ENCODE data around the gene COL5A1. TPM values are rescaled to one million over a fixed set of nuclear protein-coding genes. Genes with fewer than 3 reads are reported as not detected.

COL5A1 gene
- total RNA-seq, 1 experiment from 2014 or later = not detected

DNA sequence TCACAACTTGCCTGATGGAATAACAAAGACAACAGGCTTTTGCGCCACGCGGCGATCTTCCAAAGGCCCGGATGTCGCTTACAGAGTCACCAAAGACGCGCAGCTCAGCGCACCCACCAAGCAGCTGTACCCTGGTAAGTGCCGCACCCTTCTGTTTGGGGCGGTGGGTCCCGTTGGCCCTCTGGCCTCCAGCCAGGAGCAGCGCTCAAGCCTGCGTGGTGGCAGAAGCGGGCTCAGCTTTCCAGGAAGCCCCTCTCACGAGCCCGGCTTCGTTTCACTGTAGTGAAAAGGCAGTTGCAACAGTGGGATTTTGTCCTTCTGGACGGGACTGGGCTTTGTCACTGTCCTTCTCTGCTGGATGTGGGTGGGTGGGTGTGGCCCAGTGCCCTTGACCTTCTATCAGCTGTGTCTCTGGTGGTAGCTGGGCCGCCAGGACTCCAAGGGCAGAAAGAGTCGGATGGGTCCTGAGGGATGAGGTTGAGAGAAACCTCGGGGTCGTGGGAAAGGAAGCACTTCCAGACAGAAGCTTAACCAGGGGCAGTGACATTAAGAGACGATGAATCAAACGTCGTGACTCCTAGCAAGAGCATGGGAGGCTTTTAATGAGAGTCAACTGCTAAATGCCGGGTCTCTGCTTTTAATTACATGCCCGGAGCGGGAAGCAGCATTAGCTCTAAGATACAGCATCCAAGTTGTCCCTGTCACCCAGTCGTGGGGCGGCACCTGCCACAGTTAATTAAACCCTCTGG lies 49.5 kb downstream of the COL5A1 start:
- BruUV-seq (replicated peaks) = no TSS peak
- Mint-ChIP-seq H3K36me3 (ENCODE audit: insufficient read depth, unreplicated experiment) (no peaks in the 10 kb centered on the region), H3K27me3 (ENCODE audit: insufficient read depth, unreplicated experiment) (peaks cover 19% of the 10 kb centered on the region), H3K4me3 (ENCODE audit: unreplicated experiment) (no peak overlapping the region), H3K9me3 (ENCODE audit: unreplicated experiment) (no peaks in the 10 kb centered on the region), H3K27ac (ENCODE audit: low read depth, unreplicated experiment) (no peak overlapping the region), H3K4me1 (ENCODE audit: insufficient read depth, unreplicated experiment) (no peaks in the 10 kb centered on the region)
- TF ChIP-seq, protein P1, sequence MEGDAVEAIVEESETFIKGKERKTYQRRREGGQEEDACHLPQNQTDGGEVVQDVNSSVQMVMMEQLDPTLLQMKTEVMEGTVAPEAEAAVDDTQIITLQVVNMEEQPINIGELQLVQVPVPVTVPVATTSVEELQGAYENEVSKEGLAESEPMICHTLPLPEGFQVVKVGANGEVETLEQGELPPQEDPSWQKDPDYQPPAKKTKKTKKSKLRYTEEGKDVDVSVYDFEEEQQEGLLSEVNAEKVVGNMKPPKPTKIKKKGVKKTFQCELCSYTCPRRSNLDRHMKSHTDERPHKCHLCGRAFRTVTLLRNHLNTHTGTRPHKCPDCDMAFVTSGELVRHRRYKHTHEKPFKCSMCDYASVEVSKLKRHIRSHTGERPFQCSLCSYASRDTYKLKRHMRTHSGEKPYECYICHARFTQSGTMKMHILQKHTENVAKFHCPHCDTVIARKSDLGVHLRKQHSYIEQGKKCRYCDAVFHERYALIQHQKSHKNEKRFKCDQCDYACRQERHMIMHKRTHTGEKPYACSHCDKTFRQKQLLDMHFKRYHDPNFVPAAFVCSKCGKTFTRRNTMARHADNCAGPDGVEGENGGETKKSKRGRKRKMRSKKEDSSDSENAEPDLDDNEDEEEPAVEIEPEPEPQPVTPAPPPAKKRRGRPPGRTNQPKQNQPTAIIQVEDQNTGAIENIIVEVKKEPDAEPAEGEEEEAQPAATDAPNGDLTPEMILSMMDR (IDR thresholded peaks at IDR 0.05; ENCODE audit: unreplicated experiment) = no peak
- no peak for DNase-seq (ENCODE audit: unreplicated experiment)
- intact Hi-C loops (cut with micrococcal nuclease) = no loop called here
- CTCF ChIA-PET = interaction anchor here (0.6 to 1.8 kb wide), 7 partner anchors 12 to 722 kb away, joined by 3 to 6 read pairs (median 3); no protein-coding TSS in a partner anchor
- POLR2A ChIA-PET = interaction anchor here (0.6 kb wide), 1 partner anchor 76 kb away, joined by 3 read pairs; no protein-coding TSS in a partner anchor

DNA sequence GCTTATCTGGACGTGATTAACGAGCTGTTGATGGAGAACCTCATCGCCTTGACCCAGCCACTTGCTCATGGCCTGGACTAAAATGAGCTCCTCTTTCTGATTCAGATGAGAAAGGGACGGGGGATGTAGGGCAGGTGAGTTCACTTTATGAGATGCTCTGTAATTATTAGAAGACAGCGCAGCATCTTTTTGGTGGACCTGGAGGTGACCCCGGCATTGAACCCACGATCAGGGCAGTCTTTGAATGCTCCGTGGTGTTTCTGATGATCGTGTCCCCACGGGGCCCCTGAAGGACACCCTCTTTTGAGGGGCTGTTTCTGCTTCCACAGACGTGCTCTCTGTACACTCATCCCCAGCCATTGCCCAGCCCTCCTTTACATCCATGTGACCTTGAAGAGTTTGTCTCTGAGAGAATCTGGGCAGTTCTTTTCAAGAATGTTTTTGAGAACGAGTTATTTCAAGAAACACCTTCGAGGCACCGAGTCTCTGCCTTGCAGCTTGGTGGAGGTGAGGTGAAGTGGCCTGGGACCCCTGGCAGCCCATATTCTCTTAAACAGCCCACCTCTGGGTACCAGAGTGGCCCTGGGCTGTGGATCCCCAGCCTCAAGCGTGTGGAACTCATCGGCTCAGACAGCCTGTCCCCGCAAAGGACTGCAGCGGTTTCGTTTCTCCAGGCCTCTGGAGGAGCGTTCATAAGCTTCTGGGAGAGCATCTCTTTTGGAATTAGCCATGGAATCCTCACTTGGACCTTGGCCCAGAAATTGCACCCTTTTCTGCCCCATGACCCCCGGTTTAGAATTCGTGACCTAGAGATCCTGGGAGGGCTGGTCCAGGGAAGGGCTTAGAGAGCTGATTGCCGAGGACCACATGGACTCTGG lies 50.3 kb downstream of the COL5A1 start:
- Mint-ChIP-seq H3K4me1 (ENCODE audit: insufficient read depth, unreplicated experiment) (no peaks in the 10 kb centered on the region), H3K27me3 (ENCODE audit: insufficient read depth, unreplicated experiment) (peaks cover 19% of the 10 kb centered on the region), H3K9me3 (ENCODE audit: unreplicated experiment) (no peaks in the 10 kb centered on the region), H3K36me3 (ENCODE audit: insufficient read depth, unreplicated experiment) (no peaks in the 10 kb centered on the region), H3K27ac (ENCODE audit: low read depth, unreplicated experiment) (no peak overlapping the region), H3K4me3 (ENCODE audit: unreplicated experiment) (no peak overlapping the region)
- ChIA-PET POLR2A (interaction anchor here (0.6 kb wide), 1 partner anchor 77 kb away, joined by 3 read pairs; no protein-coding TSS in a partner anchor), CTCF (interaction anchor here (1.1 kb wide), 2 partner anchors 11 to 30 kb away, joined by 3 read pairs; no protein-coding TSS in a partner anchor)
- BruUV-seq (replicated peaks) = no TSS peak
- TF ChIP-seq, protein P1 (IDR thresholded peaks at IDR 0.05; ENCODE audit: unreplicated experiment) = no peak
- intact Hi-C loops (cut with micrococcal nuclease) = no loop called here
- DNase-seq (ENCODE audit: unreplicated experiment) = no peak

DNA sequence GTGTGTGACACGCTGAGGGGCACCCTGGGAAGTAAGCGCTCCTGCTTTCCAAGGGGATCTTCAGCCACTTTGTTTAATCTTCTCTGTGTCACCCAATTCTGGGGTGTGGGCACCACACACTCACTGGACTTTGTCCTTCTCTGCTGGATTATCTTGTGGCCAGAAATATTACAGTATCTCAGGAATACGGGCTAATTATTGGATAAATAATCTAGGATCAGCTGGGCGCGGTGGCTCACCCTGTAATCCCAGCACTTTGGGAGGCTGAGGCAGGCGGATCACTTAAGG lies 50.9 kb downstream of the COL5A1 start:
- H3K36me3 Mint-ChIP-seq (ENCODE audit: insufficient read depth, unreplicated experiment) = no peaks in the 10 kb centered on the region
- TF ChIP-seq, protein P1 (IDR thresholded peaks at IDR 0.05; ENCODE audit: unreplicated experiment) = no peak
- no peak overlapping the region for H3K4me3 Mint-ChIP-seq (ENCODE audit: unreplicated experiment)
- no peaks in the 10 kb centered on the region for H3K4me1 Mint-ChIP-seq (ENCODE audit: insufficient read depth, unreplicated experiment)
- no peaks in the 10 kb centered on the region for H3K9me3 Mint-ChIP-seq (ENCODE audit: unreplicated experiment)
- DNase-seq (ENCODE audit: unreplicated experiment) = no peak
- intact Hi-C loops (cut with micrococcal nuclease) = no loop called here
- H3K27ac Mint-ChIP-seq (ENCODE audit: low read depth, unreplicated experiment) = no peak overlapping the region
- BruUV-seq (replicated peaks) = no TSS peak
- ChIA-PET POLR2A (no interaction called here), CTCF (no interaction called here)
- H3K27me3 Mint-ChIP-seq (ENCODE audit: insufficient read depth, unreplicated experiment) = peaks cover 19% of the 10 kb centered on the region

DNA sequence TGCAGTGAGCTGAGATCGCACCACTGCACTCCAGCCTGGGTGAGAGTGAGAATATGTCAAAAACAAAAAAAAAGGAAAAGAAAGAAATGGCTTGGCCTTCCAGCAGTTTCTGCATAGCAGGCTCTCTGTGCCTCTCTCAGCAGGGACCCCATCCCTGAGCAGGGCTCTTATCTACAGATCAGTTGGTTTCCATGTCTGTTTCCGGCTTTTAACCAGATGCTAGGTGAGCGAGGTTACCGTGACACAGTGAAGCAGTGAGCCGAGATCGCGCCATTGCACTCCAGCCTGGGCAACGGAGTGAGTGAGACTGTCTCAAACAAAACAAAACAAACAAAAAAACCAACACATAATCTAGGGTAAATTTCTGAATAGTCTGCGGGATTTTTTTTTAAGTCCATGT lies 51.4 kb downstream of the COL5A1 start:
- no peaks in the 10 kb centered on the region for H3K36me3 Mint-ChIP-seq (ENCODE audit: insufficient read depth, unreplicated experiment)
- no peak for DNase-seq (ENCODE audit: unreplicated experiment)
- ChIA-PET CTCF (interaction anchor here (0.6 kb wide), 1 partner anchor 12 kb away, joined by 3 read pairs; no protein-coding TSS in a partner anchor), POLR2A (no interaction called here)
- no peaks in the 10 kb centered on the region for H3K9me3 Mint-ChIP-seq (ENCODE audit: unreplicated experiment)
- no peak overlapping the region for H3K27ac Mint-ChIP-seq (ENCODE audit: low read depth, unreplicated experiment)
- TF ChIP-seq, protein P1 (IDR thresholded peaks at IDR 0.05; ENCODE audit: unreplicated experiment) = no peak
- intact Hi-C loops (cut with micrococcal nuclease) = no loop called here
- no peak overlapping the region for H3K4me3 Mint-ChIP-seq (ENCODE audit: unreplicated experiment)
- H3K27me3 Mint-ChIP-seq (ENCODE audit: insufficient read depth, unreplicated experiment) = peaks cover 19% of the 10 kb centered on the region
- no TSS peak for BruUV-seq (replicated peaks)
- no peaks in the 10 kb centered on the region for H3K4me1 Mint-ChIP-seq (ENCODE audit: insufficient read depth, unreplicated experiment)

Measured in MCF 10A (cell line).